ENCODE measurements around the gene C14orf39. TPM values are rescaled to one million over a fixed set of nuclear protein-coding genes. Genes with fewer than 3 reads are reported as not detected.

C14orf39 gene
- total RNA-seq, 2 donors from 2014 or later = 0.97 to 1.3 TPM

DNA sequence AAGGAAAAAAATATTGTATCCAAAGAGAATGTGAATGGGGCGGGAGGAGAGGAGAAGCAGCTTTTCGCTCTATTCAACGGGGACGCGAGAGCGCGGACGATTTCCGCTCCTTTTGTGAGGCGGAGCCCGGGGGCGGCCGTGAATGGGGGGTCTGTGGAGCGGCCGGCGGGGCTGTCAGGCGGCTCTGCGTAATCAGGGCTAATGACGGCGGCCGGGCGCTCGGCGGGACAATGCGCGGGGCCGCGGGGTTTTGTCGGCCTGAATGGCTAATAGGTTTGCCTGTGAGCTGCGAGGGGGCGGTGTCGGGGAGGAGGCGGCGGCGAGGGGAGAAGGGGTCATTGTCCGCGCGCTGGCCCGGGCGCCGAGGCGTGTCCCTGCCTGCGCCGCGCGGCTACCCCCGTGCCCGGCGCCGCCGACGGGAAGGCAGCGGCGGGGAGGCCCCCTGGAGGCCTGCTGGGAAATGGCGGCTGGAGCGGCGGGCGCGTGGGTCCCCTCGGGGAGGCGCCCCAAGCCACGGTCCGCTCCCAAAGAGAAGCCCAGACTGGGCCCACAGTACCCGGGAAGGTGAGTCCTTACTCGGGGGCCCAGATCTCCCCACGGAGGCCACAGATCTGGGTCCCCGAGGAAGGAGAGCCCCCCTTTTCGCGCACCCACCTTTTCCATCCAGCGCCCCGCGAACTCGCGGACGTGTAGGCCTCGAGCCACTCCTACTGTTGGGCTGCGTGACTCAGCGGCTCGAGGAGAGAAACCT lies 29.1 kb upstream of the C14orf39 start:
- peak overlapping the region; percentile 56 for H3K4me3 Mint-ChIP-seq
- H3K36me3 Mint-ChIP-seq (ENCODE audit: low read depth) = no peaks in the 10 kb centered on the region
- 2% methylated on average over 27 to 79 of the region's 79 CpGs for WGBS, 2 experiments (ENCODE audit: insufficient coverage in 1 of 2, insufficient read length in 1 of 2)
- peaks cover under 1% of the 10 kb centered on the region for H3K4me1 ChIP-seq (ENCODE audit: control insufficient read depth, insufficient read depth, low read length)
- peak; percentile 78 for TF ChIP-seq CTCF (conservative IDR thresholded peaks at IDR 0.05)
- peaks cover 5% of the 10 kb centered on the region for H3K4me1 Mint-ChIP-seq
- H3K9me3 Mint-ChIP-seq = no peaks in the 10 kb centered on the region
- no peak overlapping the region for H3K9ac ChIP-seq (ENCODE audit: extremely low read depth, low read length, poor library complexity, severe bottlenecking)
- peak; percentile 91 for DNase-seq
- H3K36me3 ChIP-seq (ENCODE audit: control insufficient read depth, insufficient read depth, low read length) = no peaks in the 10 kb centered on the region
- H3K9me3 ChIP-seq (ENCODE audit: control insufficient read depth, low read length) = no peaks in the 10 kb centered on the region
- H3K27ac Mint-ChIP-seq = no peak overlapping the region
- H3K4me3 ChIP-seq (ENCODE audit: low read length) = peak overlapping the region; percentile 77
- H3K27me3 ChIP-seq (ENCODE audit: control insufficient read depth, insufficient read depth, low read length, poor library complexity, severe bottlenecking) = peaks cover 99% of the 10 kb centered on the region
- peaks cover 86% of the 10 kb centered on the region for H3K27me3 Mint-ChIP-seq (ENCODE audit: insufficient read depth)
- peak overlapping the region; percentile 66 for H3K27ac ChIP-seq (ENCODE audit: low read depth, low read length)

DNA sequence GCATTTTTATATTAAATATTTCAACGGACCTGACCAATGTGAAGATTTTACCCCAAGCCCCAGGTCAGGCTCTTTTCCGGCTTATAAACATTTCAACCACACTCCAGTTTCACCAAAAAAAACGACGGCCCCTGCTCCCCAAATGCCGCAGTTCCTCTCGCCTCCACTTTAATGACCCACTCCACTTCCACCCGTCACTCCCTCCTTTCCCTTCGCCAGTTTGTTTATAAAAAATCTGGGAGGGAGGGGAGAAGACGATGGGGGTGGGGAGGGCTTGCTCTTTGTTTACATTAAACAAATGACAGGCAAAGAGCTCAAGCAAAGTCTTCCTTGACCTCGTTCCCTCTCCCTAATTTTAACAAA lies 28.5 kb upstream of the C14orf39 start:
- Mint-ChIP-seq H3K4me1 (peaks cover 9% of the 10 kb centered on the region), H3K36me3 (ENCODE audit: low read depth) (no peaks in the 10 kb centered on the region), H3K27ac (no peak overlapping the region), H3K27me3 (ENCODE audit: insufficient read depth) (peaks cover 86% of the 10 kb centered on the region), H3K4me3 (peak overlapping the region; percentile 56), H3K9me3 (no peaks in the 10 kb centered on the region)
- Histone ChIP-seq H3K36me3 (ENCODE audit: control insufficient read depth, insufficient read depth, low read length) (no peaks in the 10 kb centered on the region), H3K9ac (ENCODE audit: extremely low read depth, low read length, poor library complexity, severe bottlenecking) (no peak overlapping the region), H3K4me3 (ENCODE audit: low read length) (peak overlapping the region; percentile 77), H3K4me1 (ENCODE audit: control insufficient read depth, insufficient read depth, low read length) (peaks cover 6% of the 10 kb centered on the region), H3K9me3 (ENCODE audit: control insufficient read depth, low read length) (no peaks in the 10 kb centered on the region), H3K27me3 (ENCODE audit: control insufficient read depth, insufficient read depth, low read length, poor library complexity, severe bottlenecking) (peaks cover 99% of the 10 kb centered on the region), H3K27ac (ENCODE audit: low read depth, low read length) (peak overlapping the region; percentile 66)
- WGBS, 2 experiments (ENCODE audit: insufficient coverage in 1 of 2, insufficient read length in 1 of 2) = 4% methylated on average over 7 of the region's 10 CpGs; no CpG with 5 or more reads in 1 of the 2 experiments
- peak; percentile 49 for DNase-seq
- no peak for TF ChIP-seq CTCF (conservative IDR thresholded peaks at IDR 0.05)

GRCh38 chr14:60512973-60513571 lies 27.2 kb upstream of the C14orf39 start:
- Mint-ChIP-seq H3K36me3 (ENCODE audit: low read depth) (no peaks in the 10 kb centered on the region), H3K4me1 (peaks cover 11% of the 10 kb centered on the region), H3K27ac (no peak overlapping the region), H3K9me3 (no peaks in the 10 kb centered on the region), H3K27me3 (ENCODE audit: insufficient read depth) (peaks cover 93% of the 10 kb centered on the region), H3K4me3 (no peak overlapping the region)
- no peak for TF ChIP-seq CTCF (conservative IDR thresholded peaks at IDR 0.05)
- Histone ChIP-seq H3K4me1 (ENCODE audit: control insufficient read depth, insufficient read depth, low read length) (peaks cover 9% of the 10 kb centered on the region), H3K9ac (ENCODE audit: extremely low read depth, low read length, poor library complexity, severe bottlenecking) (no peak overlapping the region), H3K9me3 (ENCODE audit: control insufficient read depth, low read length) (no peaks in the 10 kb centered on the region), H3K4me3 (ENCODE audit: low read length) (no peak overlapping the region), H3K36me3 (ENCODE audit: control insufficient read depth, insufficient read depth, low read length) (no peaks in the 10 kb centered on the region), H3K27me3 (ENCODE audit: control insufficient read depth, insufficient read depth, low read length, poor library complexity, severe bottlenecking) (peaks cover 99% of the 10 kb centered on the region), H3K27ac (ENCODE audit: low read depth, low read length) (no peak overlapping the region)
- 4 to 5% methylated on average over 4 to 7 of the region's 7 CpGs for WGBS, 2 experiments (ENCODE audit: insufficient coverage in 1 of 2, insufficient read length in 1 of 2)
- peak; percentile 70 for DNase-seq

All from endodermal cell (in vitro differentiated cells).